Fibroblast of lung (primary cell): Measurements from ENCODE around the gene WIZ.

Source experiments
- CTCF ChIP-seq, 2 donors: IDR thresholded peaks in 1 of 2; conservative IDR thresholded peaks in 1 of 2; 1 replicate in 1 of 2; 2 replicates in 1 of 2; pipeline ENCODE4 v1.5.1; 2011 to 2012; ENCODE audit warnings: low read length in 2 of 2, control low read depth in 1 of 2, inconsistent platforms in 1 of 2, low read depth in 1 of 2, mild to moderate bottlenecking in 1 of 2
- EZH2 ChIP-seq: IDR thresholded peaks from 2 replicates; pipeline ENCODE4 v1.5.1; 2012; ENCODE audit warnings: low read length, control low read depth, mild to moderate bottlenecking; ENCODE audit errors: missing control alignments

- TF ChIP-seq EZH2 (no peak), CTCF (conservative IDR thresholded peaks at IDR 0.05 in 1 of 2, IDR thresholded peaks at IDR 0.05 in 1 of 2; ENCODE audit: low read depth in 1 of 2, low read length in 2 of 2) (no peak)
Measured at GRCh38 chr19:15452111-15453047, 2.6 kb upstream of the WIZ start.
